GM21360 (cell line): ENCODE results near the gene TIAM1.

Experiments
- ATAC-seq: cut with Tn5 transposase; IDR thresholded peaks from one replicate; pipeline ENCODE4 v1.9.1; 2021; ENCODE audit warnings: mild to moderate bottlenecking, moderate library complexity; ENCODE audit not compliant: unreplicated experiment

The TIAM1 gene

GRCh38 chr21:31356440-31356839 lies 12.4 kb upstream of the TIAM1 start:
- no peak for ATAC-seq

GRCh38 chr21:31354604-31355443 lies 10.8 kb upstream of the TIAM1 start:
- no peak for ATAC-seq

- no peak for ATAC-seq
These were observed 10.1 kb upstream of the TIAM1 start for GRCh38 chr21:31354122-31354521.

- ATAC-seq = no peak
These were observed 8.8 kb upstream of the TIAM1 start for GRCh38 chr21:31352836-31353235.

GRCh38 chr21:31351960-31352359 lies 7.9 kb upstream of the TIAM1 start:
- no peak for ATAC-seq

- ATAC-seq = no peak
These were observed 7.4 kb upstream of the TIAM1 start for GRCh38 chr21:31351438-31351837.

- ATAC-seq = no peak
These were observed 5.1 kb upstream of the TIAM1 start for GRCh38 chr21:31349208-31349607.

GRCh38 chr21:31348188-31348587 lies 4.1 kb upstream of the TIAM1 start:
- ATAC-seq = no peak

GRCh38 chr21:31347435-31348032 lies 3.5 kb upstream of the TIAM1 start:
- ATAC-seq = no peak

- no peak for ATAC-seq
These were observed 2.3 kb upstream of the TIAM1 start for GRCh38 chr21:31346256-31346821.

- no peak for ATAC-seq
These were observed 1.1 kb upstream of the TIAM1 start for GRCh38 chr21:31345136-31345535.

- ATAC-seq = no peak
These were observed 991 bp downstream of the TIAM1 start for GRCh38 chr21:31343030-31343510.

GRCh38 chr21:31342348-31342747 lies 1.7 kb downstream of the TIAM1 start:
- no peak for ATAC-seq

GRCh38 chr21:31340942-31341487 lies 3.0 kb downstream of the TIAM1 start:
- ATAC-seq = no peak

- no peak for ATAC-seq
These were observed 3.5 kb downstream of the TIAM1 start for GRCh38 chr21:31340514-31340913.

GRCh38 chr21:31339721-31340120 lies 4.3 kb downstream of the TIAM1 start:
- ATAC-seq = no peak

GRCh38 chr21:31338908-31339368 lies 5.1 kb downstream of the TIAM1 start:
- ATAC-seq = no peak

- no peak for ATAC-seq
These were observed 5.8 kb downstream of the TIAM1 start for GRCh38 chr21:31337996-31338907.

GRCh38 chr21:31337086-31337485 lies 7.0 kb downstream of the TIAM1 start:
- ATAC-seq = no peak

GRCh38 chr21:31336739-31337040 lies 7.4 kb downstream of the TIAM1 start:
- no peak for ATAC-seq
